Chondrocyte (in vitro differentiated cells): ENCODE results near the gene PKD2. TPM values are rescaled to one million over a fixed set of nuclear protein-coding genes. Genes with fewer than 3 reads are reported as not detected.
A peak's percentile ranks its signal among the peaks of the same experiment; 100 is the strongest.

Experiments
- DNase-seq: peaks from one replicate; pipeline ENCODE4 v3.0.0; 2021; ENCODE audit warnings: mixed read lengths, low spot score
- H3K27ac Mint-ChIP-seq: one replicate; pipeline ENCODE4 v1.8.0; 2021; ENCODE audit warnings: mild to moderate bottlenecking, moderate library complexity, mixed read lengths; ENCODE audit not compliant: unreplicated experiment
- H3K27me3 Mint-ChIP-seq: 2 replicates; pipeline ENCODE4 v1.8.0; 2021; ENCODE audit warnings: low read depth, mixed read lengths
- H3K36me3 Mint-ChIP-seq: 2 replicates; pipeline ENCODE4 v1.8.0; 2021; ENCODE audit warnings: low read depth, mixed read lengths
- H3K4me1 Mint-ChIP-seq: 2 replicates; pipeline ENCODE4 v1.8.0; 2021; ENCODE audit warnings: low read depth, mild to moderate bottlenecking, mixed read lengths
- H3K4me3 Mint-ChIP-seq: one replicate; pipeline ENCODE4 v1.8.0; 2021; ENCODE audit warnings: mild to moderate bottlenecking, moderate library complexity, mixed read lengths; ENCODE audit not compliant: unreplicated experiment
- H3K9me3 Mint-ChIP-seq: 2 replicates; pipeline ENCODE4 v1.8.0; 2021; ENCODE audit warnings: low read depth, mixed read lengths
- total RNA-seq: library from RNA; stranded (reverse); gene quantifications from 3 replicates; pipeline ENCODE4 v1.2.1, GENCODE V29; 2021
- TF ChIP-seq, protein P1 (sequence below): fragments of 200-600 bp; sonication (generic); IDR thresholded peaks from 2 replicates; pipeline ENCODE4 v1.5.0; 2021; ENCODE audit warnings: antibody characterized with exemption, mild to moderate bottlenecking, moderate library complexity

Gene PKD2
- total RNA-seq, 1 donor from 2014 or later = 71.7 TPM

DNA sequence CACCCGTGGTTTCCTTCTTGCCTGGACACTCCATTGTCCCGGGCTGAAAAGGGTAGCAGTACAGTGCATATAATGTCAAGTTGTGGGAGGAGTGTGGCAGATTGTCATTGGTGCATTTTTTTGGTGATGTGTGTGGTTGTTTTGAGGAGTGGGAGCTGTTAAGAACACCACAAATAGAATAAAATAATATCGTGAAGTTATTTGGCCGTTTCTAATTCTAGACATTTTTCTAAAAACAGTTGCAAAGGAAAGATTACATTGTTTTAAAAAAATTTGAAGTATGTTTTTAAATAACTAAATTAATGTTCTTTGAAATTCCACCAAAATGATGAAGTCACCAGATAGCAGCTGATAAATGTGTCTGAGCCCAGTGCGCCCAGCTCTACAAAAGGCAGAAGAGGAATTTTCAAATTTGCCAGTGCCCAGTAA is 1.3 kb downstream of the PKD2 start:
- Mint-ChIP-seq H3K9me3 (no peaks in the 10 kb centered on the region), H3K27me3 (no peaks in the 10 kb centered on the region), H3K4me3 (peak overlapping the region; percentile 81), H3K27ac (peak overlapping the region; percentile 84), H3K4me1 (peaks cover 76% of the 10 kb centered on the region), H3K36me3 (no peaks in the 10 kb centered on the region)
- TF ChIP-seq, protein P1, sequence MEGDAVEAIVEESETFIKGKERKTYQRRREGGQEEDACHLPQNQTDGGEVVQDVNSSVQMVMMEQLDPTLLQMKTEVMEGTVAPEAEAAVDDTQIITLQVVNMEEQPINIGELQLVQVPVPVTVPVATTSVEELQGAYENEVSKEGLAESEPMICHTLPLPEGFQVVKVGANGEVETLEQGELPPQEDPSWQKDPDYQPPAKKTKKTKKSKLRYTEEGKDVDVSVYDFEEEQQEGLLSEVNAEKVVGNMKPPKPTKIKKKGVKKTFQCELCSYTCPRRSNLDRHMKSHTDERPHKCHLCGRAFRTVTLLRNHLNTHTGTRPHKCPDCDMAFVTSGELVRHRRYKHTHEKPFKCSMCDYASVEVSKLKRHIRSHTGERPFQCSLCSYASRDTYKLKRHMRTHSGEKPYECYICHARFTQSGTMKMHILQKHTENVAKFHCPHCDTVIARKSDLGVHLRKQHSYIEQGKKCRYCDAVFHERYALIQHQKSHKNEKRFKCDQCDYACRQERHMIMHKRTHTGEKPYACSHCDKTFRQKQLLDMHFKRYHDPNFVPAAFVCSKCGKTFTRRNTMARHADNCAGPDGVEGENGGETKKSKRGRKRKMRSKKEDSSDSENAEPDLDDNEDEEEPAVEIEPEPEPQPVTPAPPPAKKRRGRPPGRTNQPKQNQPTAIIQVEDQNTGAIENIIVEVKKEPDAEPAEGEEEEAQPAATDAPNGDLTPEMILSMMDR = no peak
- no peak for DNase-seq

DNA sequence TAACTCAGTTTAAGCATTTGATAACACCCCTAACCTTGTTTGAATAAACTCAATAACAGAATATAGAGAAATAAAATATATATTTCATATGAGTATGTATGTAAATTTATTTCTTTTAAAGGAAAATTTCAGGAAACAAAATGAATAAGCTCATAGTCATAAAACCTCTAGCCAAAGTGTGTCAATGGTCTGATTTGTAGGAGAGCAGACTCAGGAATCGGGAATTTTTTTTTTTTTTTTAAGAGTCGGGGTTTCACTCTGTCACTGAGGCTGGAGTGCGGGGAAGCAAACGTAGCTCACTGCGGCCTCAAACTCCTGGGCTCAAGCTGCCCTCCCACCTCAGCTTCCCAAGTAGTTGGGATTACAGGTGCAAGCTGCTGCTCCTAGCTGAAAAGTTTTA is 2.4 kb downstream of the PKD2 start:
- Mint-ChIP-seq H3K4me1 (peaks cover 81% of the 10 kb centered on the region), H3K36me3 (no peaks in the 10 kb centered on the region), H3K9me3 (no peaks in the 10 kb centered on the region), H3K4me3 (no peak overlapping the region), H3K27ac (no peak overlapping the region), H3K27me3 (no peaks in the 10 kb centered on the region)
- DNase-seq = no peak
- TF ChIP-seq, protein P1 = no peak

DNA sequence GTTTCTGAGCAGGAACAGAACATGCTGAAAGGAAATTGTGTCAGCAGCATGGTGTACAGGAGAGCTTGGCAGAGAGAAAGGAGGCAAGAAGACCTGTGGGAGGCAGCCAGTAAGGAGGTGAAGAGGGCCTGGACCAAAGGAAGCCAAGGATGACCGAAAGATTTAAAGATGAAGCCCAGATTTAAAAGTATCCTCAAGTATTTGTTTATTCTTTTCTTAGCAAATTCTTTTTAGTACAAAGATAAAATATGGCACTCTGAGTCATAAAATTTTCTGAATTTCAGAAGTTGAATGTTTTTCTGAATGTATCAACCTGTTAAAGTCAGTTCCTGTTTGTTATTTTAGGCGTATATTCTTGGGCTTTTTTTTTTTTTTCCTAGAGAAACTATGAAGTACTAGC is 3.5 kb downstream of the PKD2 start:
- Mint-ChIP-seq H3K4me3 (peak overlapping the region; percentile 44), H3K9me3 (no peaks in the 10 kb centered on the region), H3K4me1 (peaks cover 81% of the 10 kb centered on the region), H3K27me3 (no peaks in the 10 kb centered on the region), H3K27ac (peak overlapping the region; percentile 85), H3K36me3 (no peaks in the 10 kb centered on the region)
- TF ChIP-seq, protein P1 = no peak
- DNase-seq = no peak

DNA sequence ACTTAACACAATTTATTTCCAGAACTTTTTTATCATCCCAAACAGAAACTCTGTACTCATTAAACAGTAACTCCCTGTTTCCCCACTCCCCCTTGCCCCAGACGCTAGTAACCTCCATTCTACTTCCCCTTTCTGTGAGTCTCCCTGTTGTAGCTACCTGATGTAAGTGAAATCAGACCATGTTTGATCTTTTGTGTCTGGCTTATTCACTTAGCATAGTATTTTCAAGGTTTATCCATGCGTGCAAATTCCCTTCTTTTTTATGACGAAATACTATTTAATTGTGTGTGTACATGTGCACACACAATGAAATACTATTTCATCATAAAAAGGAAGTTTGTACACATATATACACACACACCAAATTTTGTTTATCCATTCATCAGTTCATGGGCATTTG is 5.2 kb downstream of the PKD2 start:
- TF ChIP-seq, protein P1 = no peak
- H3K27ac Mint-ChIP-seq = no peak overlapping the region
- no peaks in the 10 kb centered on the region for H3K36me3 Mint-ChIP-seq
- no peaks in the 10 kb centered on the region for H3K9me3 Mint-ChIP-seq
- no peaks in the 10 kb centered on the region for H3K27me3 Mint-ChIP-seq
- H3K4me1 Mint-ChIP-seq = peaks cover 85% of the 10 kb centered on the region
- H3K4me3 Mint-ChIP-seq = no peak overlapping the region
- no peak for DNase-seq

DNA sequence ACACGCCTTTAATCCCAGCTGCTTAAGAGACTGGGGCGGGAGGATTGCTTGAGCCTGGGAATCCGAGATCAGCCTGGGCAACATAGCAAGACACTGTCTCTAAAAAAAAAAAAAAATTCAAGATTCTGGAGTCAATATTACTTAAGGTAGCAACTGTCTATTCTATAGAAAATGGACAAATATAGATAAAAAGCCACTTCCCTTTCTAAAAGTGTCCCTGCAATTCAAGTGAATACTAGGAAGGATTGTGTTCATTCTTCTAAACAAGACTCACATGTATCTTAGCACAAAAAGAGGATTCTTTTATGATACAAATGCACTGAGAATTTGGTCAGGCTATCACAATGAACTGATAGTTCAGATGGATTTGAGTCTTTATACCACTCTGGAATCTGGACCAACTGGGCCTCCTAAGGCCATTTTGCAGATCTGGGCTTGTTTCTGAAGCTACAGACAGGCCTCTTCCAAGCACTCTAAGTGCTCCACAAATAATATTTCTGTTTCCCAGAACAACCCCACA is 7.0 kb downstream of the PKD2 start:
- DNase-seq = no peak
- Mint-ChIP-seq H3K4me1 (peaks cover 92% of the 10 kb centered on the region), H3K4me3 (no peak overlapping the region), H3K36me3 (no peaks in the 10 kb centered on the region), H3K9me3 (no peaks in the 10 kb centered on the region), H3K27me3 (no peaks in the 10 kb centered on the region), H3K27ac (no peak overlapping the region)
- TF ChIP-seq, protein P1 = no peak
